ENCODE results near the gene CRY1. TPM values are rescaled to one million over a fixed set of nuclear protein-coding genes. Genes with fewer than 3 reads are reported as not detected.

The CRY1 gene
- polyA plus RNA-seq, 1 of the 3 experiments (the other 2 are of a cell fraction), result 4.9 TPM

DNA sequence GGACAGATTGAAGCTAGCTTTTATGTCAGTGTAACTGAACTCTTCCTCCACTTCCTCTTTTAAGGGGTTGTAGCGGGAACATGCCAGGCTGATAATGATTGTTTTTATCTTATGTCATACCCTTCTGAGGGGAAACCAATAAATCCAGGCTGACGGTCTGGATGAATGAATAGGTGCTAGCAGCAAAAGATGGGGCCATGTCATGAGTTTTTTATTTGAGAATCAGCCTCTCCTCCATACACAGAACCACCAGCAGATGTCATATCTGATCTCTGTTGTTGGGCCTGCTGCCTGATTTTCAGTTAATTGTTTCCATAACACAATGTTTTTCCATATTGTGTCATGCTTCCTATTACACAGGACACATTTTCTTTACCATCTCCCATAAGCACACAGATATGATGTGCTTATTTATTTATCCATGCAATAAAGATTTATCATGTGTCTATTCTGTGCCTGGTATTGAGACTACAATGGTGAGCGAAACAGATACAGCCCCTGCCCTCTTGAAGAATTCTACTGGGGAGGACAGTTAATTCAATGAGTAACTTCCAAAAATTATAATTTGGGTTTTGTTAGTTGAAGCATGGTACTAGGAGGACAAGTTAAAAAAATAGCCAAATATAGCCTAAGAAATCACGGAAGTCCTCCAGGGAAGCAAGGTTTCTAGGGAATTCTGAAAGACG is 33.6 kb upstream of the CRY1 start (continued):
- TF ChIP-seq, protein P1, sequence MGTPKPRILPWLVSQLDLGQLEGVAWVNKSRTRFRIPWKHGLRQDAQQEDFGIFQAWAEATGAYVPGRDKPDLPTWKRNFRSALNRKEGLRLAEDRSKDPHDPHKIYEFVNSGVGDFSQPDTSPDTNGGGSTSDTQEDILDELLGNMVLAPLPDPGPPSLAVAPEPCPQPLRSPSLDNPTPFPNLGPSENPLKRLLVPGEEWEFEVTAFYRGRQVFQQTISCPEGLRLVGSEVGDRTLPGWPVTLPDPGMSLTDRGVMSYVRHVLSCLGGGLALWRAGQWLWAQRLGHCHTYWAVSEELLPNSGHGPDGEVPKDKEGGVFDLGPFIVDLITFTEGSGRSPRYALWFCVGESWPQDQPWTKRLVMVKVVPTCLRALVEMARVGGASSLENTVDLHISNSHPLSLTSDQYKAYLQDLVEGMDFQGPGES (IDR thresholded peaks at IDR 0.05; ENCODE audit: low read depth, low read length), result no peak
- TF ChIP-seq JUND (IDR thresholded peaks at IDR 0.05), result no peak
- peak; percentile 89 for TF ChIP-seq GATA2 (CRISPR knock-in tag; IDR thresholded peaks at IDR 0.05)
- no peak for TF ChIP-seq ELF1 (IDR thresholded peaks at IDR 0.05)
- TF ChIP-seq NFIC (IDR thresholded peaks at IDR 0.05; ENCODE audit: borderline replicate concordance), result no peak
- no peak for TF ChIP-seq TAF1 (IDR thresholded peaks at IDR 0.05; ENCODE audit: borderline replicate concordance, low read depth, low read length)
- no peak for TF ChIP-seq FOXM1 (IDR thresholded peaks at IDR 0.05; ENCODE audit: low read depth)
- TF ChIP-seq, protein P2, sequence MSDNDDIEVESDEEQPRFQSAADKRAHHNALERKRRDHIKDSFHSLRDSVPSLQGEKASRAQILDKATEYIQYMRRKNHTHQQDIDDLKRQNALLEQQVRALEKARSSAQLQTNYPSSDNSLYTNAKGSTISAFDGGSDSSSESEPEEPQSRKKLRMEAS (IDR thresholded peaks at IDR 0.05; ENCODE audit: low read depth), result no peak
- TF ChIP-seq CHD2 (IDR thresholded peaks at IDR 0.05; ENCODE audit: low read length, partially characterized antibody), result peak; percentile 67
- TF ChIP-seq EP300 (IDR thresholded peaks at IDR 0.05; ENCODE audit: borderline replicate concordance in 1 of 2, low read depth in 1 of 2, low read length in 1 of 2), result peak in 1 of 2 experiments; percentile 93; a peak in 3 of 4 replicates
- TF ChIP-seq, protein P3, sequence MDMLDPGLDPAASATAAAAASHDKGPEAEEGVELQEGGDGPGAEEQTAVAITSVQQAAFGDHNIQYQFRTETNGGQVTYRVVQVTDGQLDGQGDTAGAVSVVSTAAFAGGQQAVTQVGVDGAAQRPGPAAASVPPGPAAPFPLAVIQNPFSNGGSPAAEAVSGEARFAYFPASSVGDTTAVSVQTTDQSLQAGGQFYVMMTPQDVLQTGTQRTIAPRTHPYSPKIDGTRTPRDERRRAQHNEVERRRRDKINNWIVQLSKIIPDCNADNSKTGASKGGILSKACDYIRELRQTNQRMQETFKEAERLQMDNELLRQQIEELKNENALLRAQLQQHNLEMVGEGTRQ (IDR thresholded peaks at IDR 0.05; ENCODE audit: borderline replicate concordance, low read depth, low read length), result no peak

DNA sequence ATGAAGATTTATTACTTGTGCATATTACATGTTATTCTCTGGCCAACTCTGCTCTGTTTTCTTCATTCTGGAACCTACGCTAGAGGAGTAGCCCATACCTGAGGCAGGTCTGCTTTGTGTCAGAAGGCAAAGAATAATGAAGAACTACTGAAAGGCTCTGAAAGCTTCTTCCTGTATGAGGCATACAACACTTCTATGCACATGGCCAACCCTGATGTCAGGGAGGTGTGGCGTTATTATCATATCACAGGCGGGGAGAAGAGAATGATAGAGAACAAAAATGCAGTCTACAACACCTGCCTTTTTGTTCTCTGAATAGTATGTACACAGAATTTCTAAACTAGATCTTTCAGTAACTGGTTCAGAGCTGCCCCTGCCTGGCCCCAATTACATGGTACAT is 32.5 kb upstream of the CRY1 start:
- CTCF ChIA-PET, result interaction anchor here (0.6 to 13.4 kb wide), 4 partner anchors 145 to 489 kb away, joined by 3 to 361 read pairs (median 6); no protein-coding TSS in a partner anchor

More for the DNA sequence above, 32.5 kb upstream of the CRY1 start:
- no peaks in the 10 kb centered on the region for H3F3A ChIP-seq (replicated peaks; ENCODE audit: insufficient read depth)
- H3K9me2 ChIP-seq, result no peaks in the 10 kb centered on the region
- peaks cover 0 to 21% of the 10 kb centered on the region in 2 experiments; a peak in 2 of 4 replicates for H3K4me1 ChIP-seq (ENCODE audit: control insufficient read depth in 1 of 2, insufficient read depth in 2 of 2, low read depth in 1 of 2, low read length in 1 of 2)
- no peaks in the 10 kb centered on the region for H3K79me2 ChIP-seq (ENCODE audit: insufficient read depth)
- H3K27ac ChIP-seq (ENCODE audit: low read depth in 2 of 2, low read length in 1 of 2), result peak overlapping the region in 1 of 2 experiments; percentile 90; a peak in 2 of 4 replicates
- no peak for TF ChIP-seq GABPA (IDR thresholded peaks at IDR 0.05; ENCODE audit: low read depth)
- no peak for TF ChIP-seq FOSL2 (IDR thresholded peaks at IDR 0.05; ENCODE audit: borderline replicate concordance, low read depth)
- TF ChIP-seq MXI1 (IDR thresholded peaks at IDR 0.05; ENCODE audit: low read depth, low read length), result no peak
- TF ChIP-seq, protein P2 (IDR thresholded peaks at IDR 0.05; ENCODE audit: low read depth), result no peak
- no peaks in the 10 kb centered on the region for H3K27me3 ChIP-seq (ENCODE audit: insufficient read depth)
- H3K36me3 ChIP-seq (replicated peaks in 1 of 2; ENCODE audit: control insufficient read depth in 1 of 2, insufficient read depth in 2 of 2, low read length in 1 of 2), result no peaks in the 10 kb centered on the region
- H4K20me1 ChIP-seq (ENCODE audit: insufficient read depth), result no peaks in the 10 kb centered on the region
- WGBS (ENCODE audit: low lambda C conversion rate), result 77% methylated on average over 3 of the region's 3 CpGs
- H3K9me3 ChIP-seq, result no peaks in the 10 kb centered on the region
- H2AFZ ChIP-seq (ENCODE audit: low read depth), result no peak overlapping the region
- DNase-seq, result no peak
- no peak overlapping the region for H3K4me3 ChIP-seq (ENCODE audit: low read depth in 2 of 2, low read length in 1 of 2)
- H3K9ac ChIP-seq, result no peak overlapping the region
- POLR2A ChIA-PET, result interaction anchor here (0.7 kb wide), 1 partner anchor 489 kb away, joined by 4 read pairs; no protein-coding TSS in a partner anchor
- no peak overlapping the region for H3K4me2 ChIP-seq
